ENCODE measurements around the gene GLIS1.

The GLIS1 gene

DNA sequence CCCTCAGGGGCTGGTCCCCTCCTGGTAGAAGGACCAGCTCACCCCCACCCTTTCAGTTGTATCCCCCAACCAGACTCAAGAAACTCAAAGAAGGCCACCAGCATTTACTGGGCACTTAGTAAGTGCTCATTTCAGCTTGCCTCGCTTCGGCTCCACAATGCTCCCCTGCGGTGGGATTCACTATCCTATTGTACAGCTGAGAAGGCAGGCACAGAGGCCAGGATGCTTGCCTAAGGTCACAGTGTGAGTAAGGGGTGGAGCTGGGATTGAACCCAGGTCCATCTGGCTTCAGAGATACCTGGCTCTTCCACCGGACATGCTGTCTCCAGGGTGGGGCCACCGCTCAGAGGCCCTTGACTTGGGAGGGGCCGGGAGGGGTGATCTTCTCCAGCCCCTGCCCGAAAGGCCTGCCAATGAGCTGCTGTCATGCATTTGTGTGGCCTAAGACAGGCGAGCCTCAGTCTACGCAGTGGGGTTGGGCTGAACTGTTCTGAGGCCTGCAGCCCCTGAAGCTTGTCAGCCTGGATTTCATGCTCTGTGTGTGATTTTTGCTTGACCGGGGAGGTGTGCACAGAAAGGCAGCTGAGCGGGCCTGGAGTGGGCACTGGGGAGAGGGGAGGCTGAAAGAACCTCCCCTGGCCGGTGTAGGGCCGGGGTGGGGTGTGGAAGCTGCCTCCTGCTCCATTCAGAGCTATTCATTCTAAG lies 231.7 kb downstream of the GLIS1 start:
- ChIA-PET CTCF (interaction anchor here (0.8 to 1.5 kb wide), 5 partner anchors 11 to 86 kb away, joined by 3 to 5 read pairs (median 3); no protein-coding TSS in a partner anchor), POLR2A (no interaction called here)
- H3K36me3 ChIP-seq (ENCODE audit: control insufficient read depth in 4 of 4, insufficient read depth in 4 of 4, low read length in 3 of 4), result no peaks in the 10 kb centered on the region
- WGBS (ENCODE audit: insufficient coverage), result 98% methylated on average over 12 of the region's 13 CpGs
- H3K4me3 ChIP-seq (ENCODE audit: control insufficient read depth in 1 of 7, extremely low read depth in 1 of 7, insufficient read depth in 4 of 7, low read depth in 2 of 7, low read length in 6 of 7), result no peak overlapping the region
- H3K9me3 ChIP-seq (ENCODE audit: control extremely low read depth in 1 of 5, control insufficient read depth in 4 of 5, insufficient read depth in 2 of 5, low read depth in 1 of 5, low read length in 4 of 5), result no peaks in the 10 kb centered on the region
- H3K27ac ChIP-seq (ENCODE audit: insufficient read depth in 1 of 2, low read depth in 1 of 2, low read length in 2 of 2, poor library complexity in 1 of 2, severe bottlenecking in 2 of 2), result no peak overlapping the region
- no peaks in the 10 kb centered on the region for H3K27me3 ChIP-seq (replicated peaks in 2 of 5; ENCODE audit: control insufficient read depth in 4 of 5, insufficient read depth in 5 of 5, low read length in 4 of 5)
- H3K4me1 ChIP-seq (ENCODE audit: control extremely low read depth in 1 of 4, control insufficient read depth in 4 of 4, insufficient read depth in 4 of 4, low read length in 3 of 4), result peaks cover 0 to 16% (median 12%) of the 10 kb centered on the region in 4 experiments
- DNase-seq, result no peak

- CTCF ChIA-PET, result interaction anchor here (0.8 to 1.5 kb wide), 4 partner anchors 19 to 87 kb away, joined by 3 to 5 read pairs (median 3); no protein-coding TSS in a partner anchor
Observed at GRCh38 chr1:53506355-53507050, 232.5 kb downstream of the GLIS1 start.

DNA sequence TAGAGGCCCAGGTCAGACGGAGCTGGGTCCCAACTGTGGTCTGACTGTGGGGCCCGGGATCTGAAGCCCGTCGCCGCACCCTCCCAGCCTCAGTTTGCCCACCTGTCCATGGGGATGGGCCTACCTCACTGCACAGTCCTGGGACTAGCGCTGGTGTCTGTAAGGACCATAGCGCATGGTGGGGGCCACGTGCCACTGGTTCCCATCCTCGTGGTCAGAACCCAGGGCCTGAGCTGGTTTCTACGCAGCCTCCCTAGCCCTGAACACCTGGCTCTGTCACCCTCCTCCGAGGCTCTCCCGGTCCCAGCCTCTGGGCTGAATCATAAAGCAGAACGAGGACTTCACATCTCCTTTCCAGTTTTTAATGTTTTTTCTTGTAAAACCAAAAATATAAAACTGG lies 233.1 kb downstream of the GLIS1 start:
- 96% methylated on average over 13 of the region's 13 CpGs for whole genome bisulfite sequencing (ENCODE audit: insufficient coverage)
- peaks cover 0 to 10% (median 6%) of the 10 kb centered on the region in 4 experiments for H3K4me1 ChIP-seq (ENCODE audit: control extremely low read depth in 1 of 4, control insufficient read depth in 4 of 4, insufficient read depth in 4 of 4, low read length in 3 of 4)
- CTCF ChIA-PET, result interaction anchor here (1.2 to 1.5 kb wide), 2 partner anchors 20 to 88 kb away, joined by 3 read pairs; no protein-coding TSS in a partner anchor

More at GRCh38 chr1:53506355-53507050, 232.5 kb downstream of the GLIS1 start:
- Histone ChIP-seq H3K9me3 (ENCODE audit: control extremely low read depth in 1 of 5, control insufficient read depth in 4 of 5, insufficient read depth in 2 of 5, low read depth in 1 of 5, low read length in 4 of 5) (no peaks in the 10 kb centered on the region), H3K27ac (ENCODE audit: insufficient read depth in 1 of 2, low read depth in 1 of 2, low read length in 2 of 2, poor library complexity in 1 of 2, severe bottlenecking in 2 of 2) (no peak overlapping the region), H3K4me3 (ENCODE audit: control insufficient read depth in 1 of 7, extremely low read depth in 1 of 7, insufficient read depth in 4 of 7, low read depth in 2 of 7, low read length in 6 of 7) (no peak overlapping the region), H3K27me3 (replicated peaks in 2 of 5; ENCODE audit: control insufficient read depth in 4 of 5, insufficient read depth in 5 of 5, low read length in 4 of 5) (peaks cover 0 to 1% (median 0%) of the 10 kb centered on the region in 5 experiments), H3K4me1 (ENCODE audit: control extremely low read depth in 1 of 4, control insufficient read depth in 4 of 4, insufficient read depth in 4 of 4, low read length in 3 of 4) (peaks cover 0 to 10% (median 8%) of the 10 kb centered on the region in 4 experiments), H3K36me3 (ENCODE audit: control insufficient read depth in 4 of 4, insufficient read depth in 4 of 4, low read length in 3 of 4) (no peaks in the 10 kb centered on the region)
- WGBS (ENCODE audit: insufficient coverage), result 94% methylated on average over 18 of the region's 25 CpGs
- no peak for DNase-seq
- POLR2A ChIA-PET, result no interaction called here

DNA sequence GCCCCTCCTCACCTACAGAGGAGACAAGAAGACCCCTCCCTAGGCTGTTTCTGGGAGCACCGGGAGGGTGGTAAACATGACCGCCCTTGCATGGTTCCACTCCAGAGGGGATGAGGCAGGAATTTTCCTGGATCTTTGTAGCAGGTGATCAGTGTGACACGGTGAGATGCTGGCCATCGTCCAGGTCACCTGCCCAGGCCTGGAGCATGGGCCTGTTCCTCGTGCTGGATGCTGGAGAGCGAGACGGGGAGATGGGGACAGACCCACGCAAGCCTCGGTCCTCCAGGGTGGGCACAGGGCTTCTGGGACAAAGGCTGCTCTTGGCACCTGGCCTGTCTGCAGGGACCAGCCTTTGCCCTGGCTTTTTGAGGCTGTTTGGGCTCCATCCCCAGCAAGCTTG lies 233.6 kb downstream of the GLIS1 start:
- no peak overlapping the region for H3K4me3 ChIP-seq (ENCODE audit: control insufficient read depth in 1 of 7, extremely low read depth in 1 of 7, insufficient read depth in 4 of 7, low read depth in 2 of 7, low read length in 6 of 7)
- ChIA-PET POLR2A (no interaction called here), CTCF (no interaction called here)
- peaks cover 0 to 1% (median 0%) of the 10 kb centered on the region in 5 experiments for H3K27me3 ChIP-seq (replicated peaks in 2 of 5; ENCODE audit: control insufficient read depth in 4 of 5, insufficient read depth in 5 of 5, low read length in 4 of 5)
- no peaks in the 10 kb centered on the region for H3K9me3 ChIP-seq (ENCODE audit: control extremely low read depth in 1 of 5, control insufficient read depth in 4 of 5, insufficient read depth in 2 of 5, low read depth in 1 of 5, low read length in 4 of 5)
- WGBS (ENCODE audit: insufficient coverage), result 95% methylated on average over 8 of the region's 9 CpGs
- DNase-seq, result no peak
- H3K36me3 ChIP-seq (ENCODE audit: control insufficient read depth in 4 of 4, insufficient read depth in 4 of 4, low read length in 3 of 4), result no peaks in the 10 kb centered on the region
- peaks cover 0 to 10% (median 6%) of the 10 kb centered on the region in 4 experiments for H3K4me1 ChIP-seq (ENCODE audit: control extremely low read depth in 1 of 4, control insufficient read depth in 4 of 4, insufficient read depth in 4 of 4, low read length in 3 of 4)
- no peak overlapping the region for H3K27ac ChIP-seq (ENCODE audit: insufficient read depth in 1 of 2, low read depth in 1 of 2, low read length in 2 of 2, poor library complexity in 1 of 2, severe bottlenecking in 2 of 2)

More for the DNA sequence above, 233.1 kb downstream of the GLIS1 start:
- POLR2A ChIA-PET, result no interaction called here
- no peaks in the 10 kb centered on the region for H3K36me3 ChIP-seq (ENCODE audit: control insufficient read depth in 4 of 4, insufficient read depth in 4 of 4, low read length in 3 of 4)
- no peak overlapping the region for H3K27ac ChIP-seq (ENCODE audit: insufficient read depth in 1 of 2, low read depth in 1 of 2, low read length in 2 of 2, poor library complexity in 1 of 2, severe bottlenecking in 2 of 2)
- H3K4me3 ChIP-seq (ENCODE audit: control insufficient read depth in 1 of 7, extremely low read depth in 1 of 7, insufficient read depth in 4 of 7, low read depth in 2 of 7, low read length in 6 of 7), result no peak overlapping the region
- peaks cover 0 to 1% (median 0%) of the 10 kb centered on the region in 5 experiments for H3K27me3 ChIP-seq (replicated peaks in 2 of 5; ENCODE audit: control insufficient read depth in 4 of 5, insufficient read depth in 5 of 5, low read length in 4 of 5)
- H3K9me3 ChIP-seq (ENCODE audit: control extremely low read depth in 1 of 5, control insufficient read depth in 4 of 5, insufficient read depth in 2 of 5, low read depth in 1 of 5, low read length in 4 of 5), result no peaks in the 10 kb centered on the region
- no peak for DNase-seq

DNA sequence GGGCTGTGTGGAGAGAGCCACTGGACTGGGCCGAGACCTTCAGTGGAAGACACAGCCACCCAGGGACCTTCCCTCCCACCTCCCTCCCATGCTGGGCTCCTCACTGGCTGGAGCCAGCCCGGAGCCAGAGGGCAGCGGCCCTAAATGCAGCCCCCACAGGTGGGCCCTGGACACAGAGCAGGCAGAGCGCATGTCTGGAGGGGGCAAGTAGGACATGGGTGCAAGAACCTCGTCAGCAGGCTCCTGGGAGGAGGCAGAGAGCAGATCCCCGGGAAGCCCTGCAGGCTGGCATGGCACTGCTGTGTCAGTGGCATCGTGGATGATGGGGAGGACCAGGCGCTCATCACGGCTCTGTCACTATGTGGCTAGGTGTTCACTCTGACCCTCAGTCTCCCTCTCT lies 234.1 kb downstream of the GLIS1 start:
- Histone ChIP-seq H3K4me1 (ENCODE audit: control extremely low read depth in 1 of 4, control insufficient read depth in 4 of 4, insufficient read depth in 4 of 4, low read length in 3 of 4) (peaks cover 0 to 10% (median 6%) of the 10 kb centered on the region in 4 experiments), H3K4me3 (ENCODE audit: control insufficient read depth in 1 of 7, extremely low read depth in 1 of 7, insufficient read depth in 4 of 7, low read depth in 2 of 7, low read length in 6 of 7) (no peak overlapping the region), H3K27me3 (replicated peaks in 2 of 5; ENCODE audit: control insufficient read depth in 4 of 5, insufficient read depth in 5 of 5, low read length in 4 of 5) (peaks cover 0 to 1% (median 0%) of the 10 kb centered on the region in 5 experiments), H3K9me3 (ENCODE audit: control extremely low read depth in 1 of 5, control insufficient read depth in 4 of 5, insufficient read depth in 2 of 5, low read depth in 1 of 5, low read length in 4 of 5) (no peaks in the 10 kb centered on the region), H3K36me3 (ENCODE audit: control insufficient read depth in 4 of 4, insufficient read depth in 4 of 4, low read length in 3 of 4) (no peaks in the 10 kb centered on the region), H3K27ac (ENCODE audit: insufficient read depth in 1 of 2, low read depth in 1 of 2, low read length in 2 of 2, poor library complexity in 1 of 2, severe bottlenecking in 2 of 2) (no peak overlapping the region)
- CTCF ChIA-PET, result no interaction called here
- WGBS (ENCODE audit: insufficient coverage), result 84% methylated on average over 6 of the region's 9 CpGs
- DNase-seq, result no peak
- POLR2A ChIA-PET, result no interaction called here

DNA sequence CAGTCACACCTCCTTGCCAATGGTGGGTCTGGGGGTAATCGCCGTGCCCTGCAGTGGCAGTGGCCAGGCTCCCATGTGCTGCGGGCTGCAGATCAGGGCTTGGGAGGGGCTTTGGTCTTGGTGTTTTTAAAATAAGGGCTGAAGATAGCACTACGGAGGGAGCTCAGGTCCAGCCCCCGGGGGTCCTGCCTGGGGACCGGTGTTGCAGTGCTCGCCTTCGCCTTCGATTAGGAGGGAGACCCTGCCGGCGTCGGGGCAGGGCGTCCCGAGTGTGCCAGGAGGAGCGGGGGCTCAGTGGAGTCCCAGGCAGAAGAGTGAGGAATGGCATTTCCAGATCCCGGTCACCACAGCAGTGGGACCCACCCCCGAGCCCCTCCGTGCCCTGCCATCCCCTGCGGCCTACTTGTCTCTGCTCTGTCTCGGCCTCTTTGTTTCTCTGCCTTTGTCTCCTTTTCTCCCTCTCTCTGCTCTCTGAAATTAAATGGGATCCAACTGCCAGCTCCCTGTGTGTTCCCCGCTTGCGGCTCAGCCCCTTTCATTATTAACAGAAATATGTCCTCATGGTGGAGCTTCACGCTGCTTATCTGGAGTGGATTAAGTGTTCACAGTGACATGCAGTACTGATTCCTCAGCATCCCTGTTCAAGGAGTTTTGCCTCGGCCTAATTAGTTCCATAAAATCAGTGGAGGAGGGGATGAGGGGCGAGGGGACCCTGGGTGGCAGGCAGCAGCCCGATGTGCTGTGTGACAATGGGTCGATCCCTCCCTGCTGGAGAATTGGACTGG lies 235.3 kb downstream of the GLIS1 start:
- Histone ChIP-seq H3K36me3 (ENCODE audit: control insufficient read depth in 4 of 4, insufficient read depth in 4 of 4, low read length in 3 of 4) (no peaks in the 10 kb centered on the region), H3K4me3 (ENCODE audit: control insufficient read depth in 1 of 7, extremely low read depth in 1 of 7, insufficient read depth in 4 of 7, low read depth in 2 of 7, low read length in 6 of 7) (no peak overlapping the region), H3K9me3 (ENCODE audit: control extremely low read depth in 1 of 5, control insufficient read depth in 4 of 5, insufficient read depth in 2 of 5, low read depth in 1 of 5, low read length in 4 of 5) (no peaks in the 10 kb centered on the region), H3K4me1 (ENCODE audit: control extremely low read depth in 1 of 4, control insufficient read depth in 4 of 4, insufficient read depth in 4 of 4, low read length in 3 of 4) (peaks cover 2 to 11% (median 9%) of the 10 kb centered on the region in 4 experiments), H3K27ac (ENCODE audit: insufficient read depth in 1 of 2, low read depth in 1 of 2, low read length in 2 of 2, poor library complexity in 1 of 2, severe bottlenecking in 2 of 2) (no peak overlapping the region), H3K27me3 (replicated peaks in 2 of 5; ENCODE audit: control insufficient read depth in 4 of 5, insufficient read depth in 5 of 5, low read length in 4 of 5) (peaks cover 0 to 1% (median 0%) of the 10 kb centered on the region in 5 experiments)
- DNase-seq, result no peak
- ChIA-PET CTCF (interaction anchor here (0.6 kb wide), 1 partner anchor 181 kb away, joined by 4 read pairs; no protein-coding TSS in a partner anchor), POLR2A (no interaction called here)
- 97% methylated on average over 26 of the region's 27 CpGs for WGBS (ENCODE audit: insufficient coverage)

All from common myeloid progenitor, CD34-positive (primary cell).